Vein endothelial cell (primary cell): ENCODE results near the gene CD4. TPM values are rescaled to one million over a fixed set of nuclear protein-coding genes. Genes with fewer than 3 reads are reported as not detected.

ENCODE experiments used
- total RNA-seq: library from RNA; depleted of rRNA; stranded (reverse); fragments of >200 nt; gene quantifications from 2 replicates; pipeline ENCODE4 v1.2.3, GENCODE V29; 2012

CD4 gene
- total RNA-seq, result not detected in 2 replicates

GRCh38 chr12:6788972-6789924 is at the start of gene CD4:
Gene CD4 (plus strand): TSS chr12:6789528. CDS start chr12:6800139, 10,611 bp downstream.

GRCh38 chr12:6752921-6753771 is 36.2 kb upstream of the CD4 start, which contains the start of gene MLF2:
Gene MLF2 (minus strand): TSS chr12:6753141. CDS start chr12:6752334, 807 bp downstream.

GRCh38 chr12:6765634-6766581 is 23.4 kb upstream of the CD4 start, which contains the start of gene PTMS:
Gene PTMS (plus strand): TSS chr12:6766363. CDS start chr12:6766706, 343 bp downstream.

GRCh38 chr12:6772331-6772695 is 17.0 kb upstream of the CD4 start, which contains the start of gene LAG3:
Gene LAG3 (plus strand): TSS chr12:6772520. CDS start chr12:6772853, 333 bp downstream.

GRCh38 chr12:6821591-6822425 is 32.5 kb downstream of the CD4 start, which contains the start of gene GPR162:
Gene GPR162 (plus strand): TSS chr12:6821821. CDS start chr12:6823899, 2,078 bp downstream.

GRCh38 chr12:6827982-6828780 is 38.9 kb downstream of the CD4 start, which contains the start of gene P3H3:
Gene P3H3 (plus strand): TSS chr12:6828407. CDS start chr12:6828441, 34 bp downstream.

GRCh38 chr12:6840761-6841515 is 51.6 kb downstream of the CD4 start, which contains the start of gene GNB3:
Gene GNB3 (plus strand): TSS chr12:6840925. CDS start chr12:6841288, 363 bp downstream.

GRCh38 chr12:6851153-6851920 is 62.0 kb downstream of the CD4 start, which contains the start of gene CDCA3:
Gene CDCA3 (minus strand): TSS chr12:6851286. CDS start chr12:6850952, 334 bp downstream.

GRCh38 chr12:6851921-6852650 is 62.8 kb downstream of the CD4 start, which contains the start of gene USP5:
Gene USP5 (plus strand): TSS chr12:6852150. CDS start chr12:6852180, 30 bp downstream.

GRCh38 chr12:6867413-6868210 is 78.3 kb downstream of the CD4 start, which contains the start of gene TPI1:
Gene TPI1 (plus strand): TSS chr12:6867531. CDS start chr12:6867567, 36 bp downstream.

Other genes with a start within 250 kb of the CD4 start
- 9.7 and 12.7 TPM in 2 replicates for gene IFFO1, start 233.5 kb upstream of the CD4 start, total RNA-seq
- 35.3 and 40.0 TPM in 2 replicates for gene NOP2, start 221.2 kb upstream of the CD4 start, total RNA-seq
- 225 and 228 TPM in 2 replicates for gene CHD4, start 182.1 kb upstream of the CD4 start, total RNA-seq
- gene LPAR5, start 153.6 kb upstream of the CD4 start, total RNA-seq, result 0.10 TPM in 1 of 2 replicates, not detected in the other
- 0.57 and 1.6 TPM in 2 replicates for gene ACRBP, start 142.1 kb upstream of the CD4 start, total RNA-seq
- gene ING4, start 126.4 kb upstream of the CD4 start, total RNA-seq, result 37.7 and 40.8 TPM in 2 replicates
- 30.2 and 31.4 TPM in 2 replicates for gene ZNF384, start 100.2 kb upstream of the CD4 start, total RNA-seq
- not detected in 2 replicates for gene PIANP, start 88.7 kb upstream of the CD4 start, total RNA-seq
- 42.5 and 45.7 TPM in 2 replicates for gene COPS7A, start 65.5 kb upstream of the CD4 start, total RNA-seq
- 141 and 153 TPM in 2 replicates for gene MLF2, start 36.4 kb upstream of the CD4 start, total RNA-seq
- gene PTMS, start 23.2 kb upstream of the CD4 start, total RNA-seq, result 126 and 169 TPM in 2 replicates
- 0.10 and 0.33 TPM in 2 replicates for gene LAG3, start 17.0 kb upstream of the CD4 start, total RNA-seq
- gene GPR162, start 32.3 kb downstream of the CD4 start, total RNA-seq, result 3.4 and 6.5 TPM in 2 replicates
- 43.7 and 58.1 TPM in 2 replicates for gene P3H3, start 38.9 kb downstream of the CD4 start, total RNA-seq
- 2.6 and 2.9 TPM in 2 replicates for gene GNB3, start 51.4 kb downstream of the CD4 start, total RNA-seq
- gene CDCA3, start 61.8 kb downstream of the CD4 start, total RNA-seq, result 8.2 and 21.6 TPM in 2 replicates
- gene USP5, start 62.6 kb downstream of the CD4 start, total RNA-seq, result 93.1 and 105 TPM in 2 replicates
- 757 and 836 TPM in 2 replicates for gene TPI1, start 78.0 kb downstream of the CD4 start, total RNA-seq
- gene SPSB2, start 83.8 kb downstream of the CD4 start, total RNA-seq, result 3.3 and 4.3 TPM in 2 replicates
- 2.5 and 2.9 TPM in 2 replicates for gene LRRC23, start 115.3 kb downstream of the CD4 start, total RNA-seq
- 3.1 and 5.6 TPM in 2 replicates for gene ENO2, start 125.1 kb downstream of the CD4 start, total RNA-seq
- gene ATN1, start 138.4 kb downstream of the CD4 start, total RNA-seq, result 14.9 and 17.3 TPM in 2 replicates
- gene RNU7-1, start 154.3 kb downstream of the CD4 start, total RNA-seq, result not detected in 2 replicates
- gene C12orf57, start 154.5 kb downstream of the CD4 start, total RNA-seq, result 62.0 and 91.1 TPM in 2 replicates
- 1.2 and 2.0 TPM in 2 replicates for gene PTPN6, start 161.8 kb downstream of the CD4 start, total RNA-seq
- gene PHB2, start 181.1 kb downstream of the CD4 start, total RNA-seq, result 257 and 283 TPM in 2 replicates
- 31.0 and 36.5 TPM in 2 replicates for gene EMG1, start 181.4 kb downstream of the CD4 start, total RNA-seq
- gene LPCAT3, start 228.9 kb downstream of the CD4 start, total RNA-seq, result 7.8 and 13.4 TPM in 2 replicates